RKO (cell line): ENCODE data around the gene DDX47.

Source experiments
- DNase-seq: peaks from one replicate; pipeline ENCODE4 v3.0.0-alpha.2; 2016; ENCODE audit warnings: low spot score

DDX47 gene

DNA sequence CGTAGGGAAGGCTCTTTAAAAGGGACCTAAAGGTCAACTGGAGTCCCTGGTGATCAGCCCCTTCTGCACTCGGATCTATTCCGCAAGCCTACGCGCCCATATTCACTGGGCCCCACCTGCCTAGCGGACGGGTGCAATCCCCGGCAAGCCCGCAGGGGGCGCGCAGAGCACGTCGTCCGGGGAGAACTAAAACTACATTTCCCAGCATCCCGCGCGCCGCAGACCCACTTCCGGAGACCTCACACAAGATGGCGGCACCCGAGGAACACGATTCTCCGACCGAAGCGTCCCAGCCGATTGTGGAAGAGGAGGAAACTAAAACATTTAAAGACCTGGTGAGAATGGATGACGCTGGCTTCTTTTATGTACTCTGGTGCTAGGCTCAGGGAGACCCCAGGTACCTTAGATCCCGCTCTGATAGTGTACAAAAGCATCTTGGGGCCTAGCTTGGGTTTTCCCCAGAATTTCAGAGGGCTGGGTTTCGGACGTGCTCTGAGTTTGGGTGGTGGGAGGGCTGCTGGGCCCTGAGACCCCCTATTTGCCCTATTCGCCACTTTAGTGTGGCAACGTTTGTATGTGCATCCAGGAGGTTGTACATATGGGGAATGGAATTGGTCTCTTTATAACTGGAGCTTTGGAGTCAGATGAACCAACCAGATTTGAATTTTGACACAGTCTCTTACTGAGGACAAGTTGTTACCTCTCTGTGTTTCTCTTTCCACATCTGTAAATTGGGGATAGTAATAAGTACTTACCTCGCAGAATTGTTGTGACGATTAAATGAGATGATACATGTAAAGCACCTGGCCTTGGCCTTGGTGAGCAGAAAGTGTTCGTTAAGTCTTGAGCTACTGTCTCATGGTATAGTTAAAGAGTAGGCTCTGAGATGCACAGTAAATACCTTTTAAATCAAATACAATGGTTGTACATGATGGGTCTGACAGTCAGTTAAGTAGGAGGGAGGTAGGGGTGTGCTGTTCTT lies at the start of gene DDX47:
TSS of gene DDX47 (plus strand) at position 227 of the 982 bp plus-strand sequence. CDS start at position 249, 22 bp downstream.
- DNase-seq, result peak; percentile 92

DNA sequence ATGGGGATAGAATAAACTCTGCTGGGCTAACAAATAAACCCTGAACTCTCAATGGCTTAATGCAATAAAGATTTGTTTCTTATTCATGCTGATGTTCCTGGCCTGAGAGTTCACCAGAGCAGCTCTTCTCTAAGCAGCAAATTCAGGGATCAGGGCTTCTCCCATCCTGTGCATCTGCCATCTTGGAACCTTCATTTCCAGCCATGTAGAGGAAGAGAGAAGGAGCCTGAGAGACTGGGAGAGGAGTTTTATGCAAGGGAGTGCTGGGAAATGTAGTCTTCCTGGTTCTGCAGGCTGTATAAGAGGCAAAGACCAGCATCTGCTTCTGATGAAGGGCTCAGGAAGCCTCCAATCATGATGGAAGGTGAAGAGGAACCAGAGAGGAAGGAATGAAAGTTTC lies 48.3 kb upstream of the DDX47 start:
- DNase-seq, result peak; percentile 21

DNA sequence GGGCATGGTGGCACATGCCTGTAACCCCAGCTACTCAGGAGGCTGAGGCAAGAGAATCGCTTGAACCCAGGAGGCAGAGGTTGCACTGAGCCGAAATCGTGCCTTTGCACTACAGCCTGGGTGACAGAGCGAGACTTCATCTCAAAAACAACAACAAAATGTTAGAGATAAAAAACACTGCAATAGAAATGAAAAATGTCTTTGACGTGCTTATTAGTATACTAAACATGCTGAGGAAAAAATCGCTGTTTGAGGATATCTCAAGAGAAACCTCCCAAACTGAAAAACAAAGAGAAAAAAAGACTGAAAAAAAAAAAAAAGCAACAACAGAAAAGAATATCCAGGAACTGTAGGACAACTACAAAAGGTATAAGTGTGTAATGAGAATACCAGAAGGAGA lies 42.9 kb upstream of the DDX47 start:
- DNase-seq, result no peak

DNA sequence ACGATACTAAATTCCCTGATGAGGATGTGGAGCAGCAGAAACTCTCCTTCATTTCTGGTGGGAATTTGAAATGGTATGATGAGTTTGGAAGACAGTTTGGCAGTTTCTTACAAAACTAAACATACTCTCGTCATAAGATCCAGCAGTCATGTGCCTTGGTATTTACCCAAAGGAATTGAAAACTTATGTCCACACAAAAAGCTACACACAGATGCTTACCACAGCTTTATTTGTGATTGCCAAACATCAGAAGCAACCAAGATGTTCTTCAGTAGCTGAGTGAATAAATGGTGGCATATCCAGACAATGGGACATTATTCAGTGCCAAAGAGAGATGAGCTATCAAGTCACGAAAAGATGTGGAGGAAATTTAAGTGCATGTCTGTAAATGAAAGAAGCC lies 38.4 kb upstream of the DDX47 start:
- no peak for DNase-seq

DNA sequence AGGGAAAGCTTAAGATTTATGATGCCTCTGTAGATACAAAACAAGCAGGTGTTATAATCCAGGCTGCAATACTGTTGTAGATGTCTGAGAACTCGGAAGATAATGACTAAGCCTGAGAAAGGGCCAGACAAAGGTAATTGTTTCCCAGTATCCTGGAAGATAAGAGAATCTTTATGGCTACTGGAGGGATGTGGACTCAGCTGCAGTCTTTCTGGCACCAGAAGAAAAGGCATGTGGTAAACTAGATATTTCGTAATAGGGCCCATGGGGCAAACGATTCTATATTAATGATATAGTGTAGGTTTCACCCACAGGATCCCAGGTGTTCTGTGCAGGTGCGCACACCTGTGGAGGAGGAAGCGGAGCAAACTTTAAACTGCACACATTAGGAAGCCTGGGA lies 36.9 kb upstream of the DDX47 start:
- DNase-seq, result no peak

DNA sequence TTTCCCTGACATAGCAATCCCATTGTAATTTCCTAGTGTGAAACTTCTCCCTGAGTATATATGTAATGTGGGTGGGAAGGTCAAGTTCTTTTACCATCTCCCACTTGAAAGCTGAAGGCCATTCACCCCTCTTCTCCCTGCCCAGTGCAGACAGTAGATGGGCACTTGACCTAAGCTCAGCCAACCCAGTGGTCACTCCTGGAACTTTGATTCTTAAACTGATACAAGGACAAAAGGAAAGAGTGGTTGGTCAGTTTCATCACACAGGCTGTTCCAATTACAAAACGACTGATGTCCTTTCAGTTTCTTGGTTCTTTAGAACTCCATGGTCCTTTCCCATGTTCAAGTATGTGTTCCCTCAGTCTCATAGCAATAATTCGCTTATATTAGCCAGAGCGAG lies 36.1 kb upstream of the DDX47 start:
- no peak for DNase-seq

DNA sequence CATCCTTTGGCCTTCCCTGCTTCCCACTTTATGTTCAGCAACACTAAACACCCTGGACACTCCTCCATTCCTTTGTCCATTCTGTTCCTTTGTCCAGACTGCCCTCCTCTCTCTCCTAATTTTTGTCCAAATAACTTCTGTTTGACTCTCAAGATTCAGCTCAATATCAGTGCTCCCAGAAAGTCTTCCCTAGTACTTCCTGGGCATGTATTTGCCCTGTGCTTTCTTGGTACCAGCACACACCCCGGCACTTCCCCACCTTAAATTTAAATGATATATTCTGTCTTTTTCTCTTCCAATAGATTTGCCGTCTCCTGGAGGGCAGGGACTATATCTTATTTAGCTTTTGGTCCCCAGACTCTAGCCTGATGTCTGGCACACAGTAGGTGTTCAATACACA lies 34.1 kb upstream of the DDX47 start:
- DNase-seq, result no peak

DNA sequence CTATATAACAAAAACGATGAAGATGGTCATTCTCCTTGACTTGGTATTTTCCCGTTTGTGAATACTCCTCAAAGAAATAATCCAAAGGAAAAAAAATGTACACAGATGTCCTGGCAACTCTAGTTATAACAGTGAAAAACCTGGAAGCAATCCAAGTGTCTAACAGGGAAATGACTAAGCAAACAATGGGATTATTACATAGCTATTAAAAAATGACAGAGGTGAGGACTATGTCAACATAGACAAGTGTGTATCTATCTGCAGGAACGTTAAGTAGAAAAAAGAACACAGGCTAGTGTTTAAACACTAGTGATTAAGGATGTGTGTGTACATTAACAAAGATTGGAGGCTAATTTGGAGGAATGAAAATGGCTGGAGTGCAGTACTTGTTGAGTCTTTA lies 33.6 kb upstream of the DDX47 start:
- DNase-seq, result peak; percentile 79

- no peak for DNase-seq
These were observed 29.0 kb upstream of the DDX47 start for GRCh38 chr12:12784116-12784515.

DNA sequence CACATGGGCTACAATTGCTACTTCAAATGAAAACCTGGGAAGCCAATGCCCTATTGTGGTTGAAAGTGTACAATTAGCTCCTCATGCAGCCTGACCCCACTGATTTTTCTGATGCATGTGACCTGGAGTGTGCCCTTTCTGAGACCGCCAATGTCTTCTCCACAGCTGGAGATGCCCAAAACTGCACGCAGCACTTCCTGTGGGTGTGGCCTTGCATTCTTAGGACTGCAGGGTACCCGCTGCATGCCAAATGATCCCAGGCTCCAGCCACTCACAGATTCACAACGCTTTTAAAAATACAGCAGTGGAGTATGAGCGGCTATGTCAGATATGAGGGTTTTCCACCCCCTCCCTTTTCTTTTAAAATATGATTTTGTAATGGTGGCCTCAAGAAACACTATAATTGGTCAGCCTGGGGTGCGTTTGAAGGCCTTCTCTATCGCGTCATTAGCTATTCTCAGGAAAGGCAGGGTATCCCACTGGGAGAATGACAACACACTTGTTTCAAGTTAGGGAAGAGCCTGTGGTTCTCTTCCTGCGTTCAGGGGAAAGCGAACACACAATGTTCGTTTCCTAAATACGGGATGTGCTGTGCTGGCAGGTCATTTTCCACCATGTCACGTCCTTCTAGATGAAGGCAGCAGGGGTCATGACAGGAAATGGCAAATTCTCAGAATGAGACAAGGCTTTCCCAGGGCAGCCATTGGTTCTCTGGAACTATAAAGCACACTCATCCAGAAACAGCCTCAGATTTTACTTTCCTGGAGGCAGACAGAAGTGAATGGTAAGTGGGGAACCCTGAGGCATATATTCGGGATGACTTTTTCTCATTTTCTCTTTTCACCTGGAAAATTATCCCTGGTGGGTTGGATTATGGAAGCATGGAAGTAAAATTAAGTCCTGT lies 28.0 kb upstream of the DDX47 start, which contains the start of gene APOLD1:
TSS of gene APOLD1 (plus strand) at position 749 of the 904 bp plus-strand sequence. CDS start at position 782, 33 bp downstream.
- DNase-seq, result peak; percentile 20

DNA sequence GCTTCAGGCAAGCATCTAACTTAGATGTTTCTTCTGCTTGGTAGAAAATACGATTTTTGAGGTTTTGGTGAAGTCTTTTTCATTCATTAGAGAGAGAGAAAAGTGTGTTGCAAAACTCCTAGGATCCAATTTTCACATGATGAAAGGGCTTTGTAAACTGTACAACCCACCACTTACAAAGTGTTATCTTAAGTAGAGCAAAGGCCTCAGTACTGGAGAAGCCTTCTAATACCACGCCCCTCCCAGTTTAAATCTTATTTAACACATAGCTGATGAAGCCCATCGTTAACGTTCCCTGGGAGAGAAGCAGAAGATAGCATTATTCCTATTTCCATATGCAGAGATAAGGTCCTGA lies 26.8 kb upstream of the DDX47 start:
- peak; percentile 11 for DNase-seq

DNA sequence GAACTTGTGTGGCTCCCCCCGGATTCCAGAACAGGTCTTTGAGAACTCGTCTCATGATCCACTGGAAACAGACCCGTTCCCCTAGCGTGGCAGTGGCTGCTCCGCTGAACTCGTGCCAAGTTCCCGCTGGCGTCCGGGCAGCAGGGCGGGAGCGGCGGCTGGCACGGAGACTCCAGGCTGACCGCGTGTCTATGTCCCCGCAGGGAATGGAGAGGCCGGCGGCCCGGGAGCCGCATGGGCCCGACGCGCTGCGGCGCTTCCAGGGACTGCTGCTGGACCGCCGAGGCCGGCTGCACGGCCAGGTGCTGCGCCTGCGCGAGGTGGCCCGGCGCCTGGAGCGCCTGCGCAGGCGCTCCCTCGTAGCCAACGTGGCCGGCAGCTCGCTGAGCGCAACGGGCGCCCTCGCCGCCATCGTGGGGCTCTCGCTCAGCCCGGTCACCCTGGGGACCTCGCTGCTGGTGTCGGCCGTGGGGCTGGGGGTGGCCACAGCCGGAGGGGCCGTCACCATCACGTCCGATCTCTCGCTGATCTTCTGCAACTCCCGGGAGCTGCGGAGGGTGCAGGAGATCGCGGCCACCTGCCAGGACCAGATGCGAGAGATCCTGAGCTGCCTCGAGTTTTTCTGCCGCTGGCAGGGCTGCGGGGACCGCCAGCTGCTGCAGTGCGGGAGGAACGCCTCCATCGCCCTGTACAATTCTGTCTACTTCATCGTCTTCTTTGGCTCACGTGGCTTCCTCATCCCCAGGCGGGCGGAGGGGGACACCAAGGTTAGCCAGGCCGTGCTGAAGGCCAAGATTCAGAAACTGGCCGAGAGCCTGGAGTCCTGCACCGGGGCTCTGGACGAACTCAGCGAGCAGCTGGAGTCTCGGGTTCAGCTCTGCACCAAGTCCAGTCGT lies 26.2 kb upstream of the DDX47 start:
- DNase-seq, result peak; percentile 76

DNA sequence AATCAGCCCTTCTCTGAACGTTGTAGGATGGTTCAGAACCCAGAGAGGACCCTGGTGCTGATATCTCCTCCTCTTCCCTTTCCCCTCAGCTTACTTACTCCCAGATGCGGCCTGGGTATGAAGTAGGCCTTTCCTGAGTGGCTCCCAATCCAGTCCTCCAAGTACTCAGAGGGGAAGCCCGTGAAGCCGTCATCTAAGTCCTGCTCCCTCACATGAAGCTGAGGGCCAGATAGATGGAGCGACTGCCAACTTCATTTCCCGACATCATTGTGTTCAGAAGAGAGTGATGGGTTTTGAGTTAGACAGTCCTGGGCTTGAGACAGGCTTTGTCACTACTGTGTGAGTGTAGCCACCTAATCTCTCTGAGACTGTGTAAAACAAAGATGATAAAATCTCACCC lies 25.0 kb upstream of the DDX47 start:
- DNase-seq, result no peak

- peak; percentile 88 for DNase-seq
These were observed 24.3 kb upstream of the DDX47 start for GRCh38 chr12:12788675-12789368.

DNA sequence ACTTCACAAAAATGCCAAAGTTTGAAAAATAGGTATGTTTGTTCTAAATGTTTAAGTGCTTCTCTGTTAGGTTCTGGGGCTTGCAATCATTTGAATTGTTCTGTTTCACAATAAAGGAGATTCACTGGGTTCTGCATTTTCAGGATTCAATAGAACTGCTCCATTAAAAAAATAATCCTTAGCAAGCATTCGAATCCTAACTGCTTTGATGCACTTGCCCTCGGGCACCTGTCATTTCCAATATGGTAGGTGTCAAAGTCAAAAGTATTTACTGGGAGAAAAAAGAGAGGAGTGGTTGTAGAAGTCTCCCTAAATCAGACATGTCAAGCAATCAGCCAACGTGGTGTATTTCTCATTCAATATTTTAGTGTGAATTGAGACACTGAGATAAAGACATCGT lies 22.2 kb upstream of the DDX47 start:
- no peak for DNase-seq

- DNase-seq, result no peak
These were observed 21.3 kb upstream of the DDX47 start for GRCh38 chr12:12791756-12792369.

DNA sequence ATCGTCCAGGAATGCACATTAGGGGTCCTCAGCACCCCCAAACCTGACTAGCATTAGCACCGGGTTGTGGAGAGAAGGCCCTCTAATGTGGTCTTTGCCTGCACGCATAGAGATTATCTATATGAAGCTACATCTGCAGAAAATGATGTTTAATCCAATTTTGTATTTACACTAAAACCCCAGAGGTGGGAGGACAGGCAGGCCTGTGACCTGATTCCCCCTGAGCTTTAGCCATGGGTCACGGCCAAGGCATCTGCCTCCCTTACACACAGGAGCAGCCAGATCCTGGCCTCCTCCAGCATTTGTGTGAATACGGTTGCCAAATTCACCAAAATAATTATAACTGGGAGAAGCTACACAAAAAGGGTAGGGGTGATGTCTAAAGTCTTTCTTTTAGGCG lies 20.7 kb upstream of the DDX47 start:
- DNase-seq, result no peak

DNA sequence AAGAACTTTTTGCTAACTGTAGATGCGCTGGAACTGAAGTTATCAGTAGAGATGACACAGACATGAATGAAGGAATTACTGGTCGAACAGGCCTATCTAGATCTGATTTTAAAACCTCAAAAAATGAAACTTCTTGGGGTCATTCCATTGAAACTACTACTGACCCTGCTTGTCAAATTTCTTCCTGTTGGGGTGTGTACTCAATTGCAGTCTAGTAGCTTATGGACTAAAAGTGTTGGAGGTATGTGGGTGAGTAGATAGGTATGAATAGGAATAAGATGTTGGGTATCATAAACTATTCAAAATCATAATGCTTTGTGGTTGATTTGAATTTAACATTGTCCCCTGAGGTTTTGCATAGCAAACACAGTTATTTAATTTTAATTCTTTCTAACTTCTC lies 18.5 kb upstream of the DDX47 start:
- DNase-seq, result no peak

DNA sequence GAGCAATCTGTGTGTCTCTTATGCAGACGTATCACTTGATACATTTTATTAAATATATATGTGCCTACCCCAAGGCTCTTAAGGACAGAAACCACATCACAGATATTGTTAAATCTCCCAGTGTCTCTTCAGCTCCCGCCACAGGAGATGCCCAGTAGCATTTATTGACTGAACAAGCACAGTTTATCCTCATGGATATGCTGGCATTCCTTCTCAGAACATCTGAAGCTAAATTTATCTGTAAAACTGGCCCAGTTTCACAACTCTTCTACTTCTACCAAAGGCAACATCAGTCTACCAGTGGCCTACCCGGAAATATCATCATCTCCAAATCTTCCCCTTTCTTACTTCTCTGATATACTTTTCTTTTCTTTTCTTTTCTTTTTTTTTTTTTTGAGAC lies 17.0 kb upstream of the DDX47 start:
- no peak for DNase-seq

- DNase-seq, result no peak
These were observed 16.0 kb upstream of the DDX47 start for GRCh38 chr12:12796928-12797793.
